Stimulated activated CD4-positive, alpha-beta T cell treated with anti-CD3 and anti-CD28 coated beads, Interleukin-1b, Interleukin-23, amount 100 ng/mL, for 1 hour (primary cell): ENCODE measurements around the gene CHD8.
"Not testable (repeated sequence)": the region's sequence is repeated elsewhere in the genome, so short reads cannot be mapped to it uniquely, and the experiment has no call there.

Experiments
- DNase-seq, 2 donors: peaks; one replicate each; pipeline ENCODE4 v3.0.0-alpha.2; 2020; ENCODE audit warnings: low read depth in 2 of 2

CHD8 gene, protein sequence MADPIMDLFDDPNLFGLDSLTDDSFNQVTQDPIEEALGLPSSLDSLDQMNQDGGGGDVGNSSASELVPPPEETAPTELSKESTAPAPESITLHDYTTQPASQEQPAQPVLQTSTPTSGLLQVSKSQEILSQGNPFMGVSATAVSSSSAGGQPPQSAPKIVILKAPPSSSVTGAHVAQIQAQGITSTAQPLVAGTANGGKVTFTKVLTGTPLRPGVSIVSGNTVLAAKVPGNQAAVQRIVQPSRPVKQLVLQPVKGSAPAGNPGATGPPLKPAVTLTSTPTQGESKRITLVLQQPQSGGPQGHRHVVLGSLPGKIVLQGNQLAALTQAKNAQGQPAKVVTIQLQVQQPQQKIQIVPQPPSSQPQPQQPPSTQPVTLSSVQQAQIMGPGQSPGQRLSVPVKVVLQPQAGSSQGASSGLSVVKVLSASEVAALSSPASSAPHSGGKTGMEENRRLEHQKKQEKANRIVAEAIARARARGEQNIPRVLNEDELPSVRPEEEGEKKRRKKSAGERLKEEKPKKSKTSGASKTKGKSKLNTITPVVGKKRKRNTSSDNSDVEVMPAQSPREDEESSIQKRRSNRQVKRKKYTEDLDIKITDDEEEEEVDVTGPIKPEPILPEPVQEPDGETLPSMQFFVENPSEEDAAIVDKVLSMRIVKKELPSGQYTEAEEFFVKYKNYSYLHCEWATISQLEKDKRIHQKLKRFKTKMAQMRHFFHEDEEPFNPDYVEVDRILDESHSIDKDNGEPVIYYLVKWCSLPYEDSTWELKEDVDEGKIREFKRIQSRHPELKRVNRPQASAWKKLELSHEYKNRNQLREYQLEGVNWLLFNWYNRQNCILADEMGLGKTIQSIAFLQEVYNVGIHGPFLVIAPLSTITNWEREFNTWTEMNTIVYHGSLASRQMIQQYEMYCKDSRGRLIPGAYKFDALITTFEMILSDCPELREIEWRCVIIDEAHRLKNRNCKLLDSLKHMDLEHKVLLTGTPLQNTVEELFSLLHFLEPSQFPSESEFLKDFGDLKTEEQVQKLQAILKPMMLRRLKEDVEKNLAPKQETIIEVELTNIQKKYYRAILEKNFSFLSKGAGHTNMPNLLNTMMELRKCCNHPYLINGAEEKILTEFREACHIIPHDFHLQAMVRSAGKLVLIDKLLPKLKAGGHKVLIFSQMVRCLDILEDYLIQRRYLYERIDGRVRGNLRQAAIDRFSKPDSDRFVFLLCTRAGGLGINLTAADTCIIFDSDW (N-terminal part only)

DNA sequence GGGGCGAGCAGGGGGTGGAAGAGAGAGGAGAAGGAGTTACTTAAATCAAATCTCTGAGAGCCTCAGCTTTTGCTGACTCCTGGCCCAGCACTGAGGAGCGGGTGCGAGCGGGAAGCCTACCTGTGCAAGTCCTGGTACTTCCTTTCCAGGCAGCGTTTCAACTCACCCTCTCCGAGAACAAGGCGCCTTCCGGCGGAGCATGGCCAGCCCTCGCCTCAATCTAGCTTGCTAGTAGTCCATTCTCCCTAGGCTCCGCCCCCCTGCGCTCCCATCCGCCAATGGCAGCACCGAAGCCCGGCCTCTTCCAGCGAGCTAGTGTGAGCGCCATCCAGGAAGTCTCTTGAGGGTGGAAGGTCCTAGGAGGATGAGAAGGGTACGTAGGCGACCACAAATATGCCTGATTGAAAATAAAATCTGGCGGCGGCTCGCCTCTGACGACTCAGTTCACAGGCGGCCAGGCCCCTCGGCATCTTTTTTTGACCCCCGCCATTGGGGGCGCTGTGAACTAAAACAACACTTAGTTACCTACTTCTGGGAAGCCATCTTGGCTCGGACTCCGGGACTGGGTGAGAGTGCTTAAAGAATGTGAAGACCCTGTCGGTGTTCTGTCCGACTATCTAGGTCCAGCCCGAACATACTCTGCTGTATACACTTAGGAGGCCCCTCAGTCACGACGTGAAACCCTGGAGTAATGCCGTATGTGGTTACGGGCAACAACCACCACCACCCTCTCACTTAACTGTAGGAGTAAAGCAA, at the start of gene CHD8:
TSS of gene CHD8 (minus strand) at position 212 of the 756 bp plus-strand sequence. CDS start 24,480 bp downstream, outside the sequence.
- DNase-seq = peak; percentile 94 to 99

- DNase-seq = no peak
These were observed 49.2 kb upstream of the CHD8 start for GRCh38 chr14:21505012-21505553.

- no peak for DNase-seq
These were observed 47.5 kb upstream of the CHD8 start for GRCh38 chr14:21503376-21503775.

DNA sequence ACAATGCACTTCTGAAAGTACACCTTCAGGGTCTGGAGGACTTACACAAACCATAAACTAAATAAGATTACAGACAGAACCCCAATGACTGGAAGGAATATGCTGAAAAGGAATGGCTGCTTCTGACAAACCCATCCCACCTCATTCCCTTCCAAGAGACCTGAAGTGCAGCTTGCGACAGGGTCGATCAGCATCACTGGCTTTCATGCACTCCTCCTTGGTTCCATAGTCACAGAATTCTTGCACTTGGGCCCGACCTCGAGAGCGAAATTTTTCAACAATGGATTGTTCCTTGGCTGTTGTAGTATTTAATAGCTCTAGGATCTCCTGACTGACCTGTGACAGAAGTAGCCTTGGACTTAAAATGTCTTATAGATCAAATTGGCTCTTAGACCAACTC, 45.6 kb upstream of the CHD8 start:
- no peak for DNase-seq

DNA sequence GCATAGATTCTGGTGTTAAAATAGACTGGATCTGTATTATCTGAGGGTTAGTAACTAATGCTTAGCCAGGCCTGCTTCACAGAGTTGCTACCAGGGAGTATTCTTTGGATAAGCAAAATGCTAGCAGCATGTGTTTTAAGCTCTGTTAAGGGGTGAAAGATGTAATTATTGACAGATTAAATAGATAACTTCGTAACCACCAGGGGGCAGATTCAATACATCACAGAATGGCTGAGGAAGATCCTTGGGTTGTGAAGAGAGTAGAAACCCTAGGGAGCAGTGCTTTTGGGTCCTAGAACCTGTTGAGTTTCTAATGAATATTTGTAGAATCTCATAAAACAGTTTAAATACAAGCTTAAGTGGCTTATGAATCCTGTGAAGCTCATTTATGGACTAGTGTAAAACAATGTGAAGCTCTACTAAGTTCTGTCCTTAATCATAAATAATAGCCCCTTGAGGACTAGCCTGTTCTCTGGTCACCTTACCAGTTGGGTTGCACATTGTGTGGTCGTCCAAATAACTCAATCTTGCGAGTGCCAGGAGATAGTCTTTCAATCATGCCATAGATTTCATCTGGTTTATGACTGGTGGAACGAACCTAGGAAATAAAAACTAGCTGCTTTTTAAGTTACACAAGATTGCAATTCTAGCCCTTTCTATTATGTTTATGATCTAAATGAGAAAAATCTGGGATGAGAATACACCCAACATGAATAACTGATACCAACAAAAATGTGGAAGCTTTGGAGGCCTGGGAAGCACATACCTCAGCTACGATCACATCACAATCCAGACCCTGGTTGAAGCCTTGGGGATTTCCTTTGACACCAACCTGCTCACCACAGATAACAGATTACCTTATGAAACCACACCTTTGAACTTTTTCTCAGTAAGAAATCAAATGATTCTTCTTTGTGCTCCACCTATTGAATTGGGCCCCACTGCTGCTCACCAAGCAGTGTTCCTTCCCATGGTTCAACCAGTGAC, 42.9 kb upstream of the CHD8 start:
- no peak for DNase-seq

DNA sequence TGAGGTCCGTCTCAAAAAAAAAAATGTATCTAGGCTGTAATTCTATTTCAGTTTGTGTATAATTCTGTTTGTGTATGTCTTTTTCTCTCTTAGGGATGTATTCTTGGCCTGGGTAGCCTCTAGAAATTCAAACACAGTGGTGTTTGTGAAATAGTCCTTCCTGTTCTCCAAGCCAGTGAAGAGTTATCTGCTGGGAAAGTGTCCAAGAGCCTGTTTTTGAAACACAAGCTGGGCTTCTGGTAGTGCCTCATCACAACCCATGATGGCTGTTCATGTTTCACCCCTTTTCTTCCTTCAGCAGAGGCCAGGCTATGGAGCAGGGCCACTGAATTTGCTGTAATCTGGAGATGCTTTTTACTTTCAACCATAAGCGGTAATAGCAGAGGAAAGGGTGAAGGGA, 40.5 kb upstream of the CHD8 start:
- DNase-seq = no peak

- DNase-seq = no peak
These were observed 39.2 kb upstream of the CHD8 start for GRCh38 chr14:21494902-21495762.

- DNase-seq = no peak
These were observed 30.7 kb upstream of the CHD8 start for GRCh38 chr14:21486640-21487087.

DNA sequence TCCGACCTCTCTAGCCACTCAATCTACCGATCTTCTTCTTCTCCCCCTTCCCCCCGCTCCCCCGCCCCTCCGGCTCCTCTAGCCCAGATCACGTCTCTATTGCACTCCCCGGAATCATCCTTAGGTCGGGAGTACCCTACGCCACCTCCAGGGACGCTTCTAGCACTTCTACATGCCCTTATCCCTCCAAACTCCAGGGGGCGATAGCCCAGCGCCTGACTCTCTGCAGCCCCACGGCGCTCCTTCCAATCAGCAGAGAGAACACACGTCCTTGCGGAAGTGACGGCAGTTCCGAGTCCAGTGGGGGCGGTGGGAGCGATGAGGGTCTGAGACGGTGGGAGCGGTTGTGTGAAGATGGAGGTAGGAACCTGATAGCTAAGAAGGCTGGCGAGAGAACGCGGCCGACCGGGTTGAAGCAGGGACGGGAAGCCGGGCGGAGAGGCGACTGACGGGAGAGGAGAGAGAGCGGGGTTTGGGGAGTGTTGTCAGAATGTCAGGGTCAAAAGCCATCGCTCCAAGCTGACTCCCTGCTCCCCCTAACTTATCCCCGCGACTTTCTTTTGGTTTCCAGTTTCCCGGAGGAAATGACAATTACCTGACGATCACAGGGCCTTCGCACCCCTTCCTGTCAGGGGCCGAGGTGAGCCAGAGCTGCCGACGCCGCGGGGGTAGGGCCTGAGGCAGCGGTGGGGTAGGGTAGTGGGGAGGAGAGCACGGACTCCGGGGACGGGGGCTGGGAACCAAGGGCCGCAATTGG, 21.2 kb upstream of the CHD8 start, which contains the start of the genes RAB2B and TOX4:
TSS of gene RAB2B (minus strand) at position 35 of the 757 bp plus-strand sequence. CDS start 87 bp downstream, outside the sequence.
TSS of gene TOX4 (plus strand) at position 271 of the 757 bp plus-strand sequence. CDS start at position 355, 84 bp downstream.
- DNase-seq = peak; percentile 80 to 90

GRCh38 chr14:21476523-21476924, 20.6 kb upstream of the CHD8 start:
- peak; percentile 48 to 75 for DNase-seq

DNA sequence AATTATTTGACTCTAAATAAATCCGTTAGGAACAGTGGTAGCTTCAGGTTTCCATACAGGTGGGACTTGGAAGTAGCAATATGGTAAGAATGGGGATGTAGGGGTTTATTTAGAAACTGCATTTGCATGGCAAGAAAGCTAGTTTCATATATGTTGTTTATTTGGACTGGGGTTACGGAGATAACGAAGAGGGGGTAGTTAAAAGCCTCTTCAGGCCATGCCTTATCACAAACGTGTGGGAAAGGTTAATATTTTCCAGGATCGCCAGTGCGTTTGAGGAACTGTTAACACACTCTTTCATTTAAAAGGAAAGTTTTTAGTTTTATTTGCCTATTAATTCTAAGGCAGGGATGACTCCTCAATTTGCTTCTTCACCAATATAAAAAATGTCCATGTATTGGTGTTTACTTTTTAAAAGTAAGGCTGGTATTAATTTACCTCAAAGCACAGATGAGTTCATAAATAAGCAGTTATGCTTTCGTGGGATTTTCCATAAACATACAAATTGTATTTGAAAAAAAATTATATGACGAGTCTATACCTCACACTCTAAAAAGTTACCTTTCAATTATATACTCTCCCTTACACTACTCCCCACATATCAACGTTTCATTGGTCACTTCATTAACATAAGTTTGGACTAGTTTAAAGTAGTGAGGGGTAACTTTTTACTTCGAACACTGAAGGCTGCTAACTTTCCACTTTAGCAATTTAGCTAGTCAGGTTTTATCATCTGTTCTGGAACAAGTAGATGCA, 20.0 kb upstream of the CHD8 start:
- no peak for DNase-seq

- DNase-seq = no peak
These were observed 11.7 kb upstream of the CHD8 start for GRCh38 chr14:21467616-21468015.

GRCh38 chr14:21455592-21455911, 371 bp downstream of the CHD8 start:
- no peak for DNase-seq

GRCh38 chr14:21454843-21455544, 929 bp downstream of the CHD8 start:
- no peak for DNase-seq

DNA sequence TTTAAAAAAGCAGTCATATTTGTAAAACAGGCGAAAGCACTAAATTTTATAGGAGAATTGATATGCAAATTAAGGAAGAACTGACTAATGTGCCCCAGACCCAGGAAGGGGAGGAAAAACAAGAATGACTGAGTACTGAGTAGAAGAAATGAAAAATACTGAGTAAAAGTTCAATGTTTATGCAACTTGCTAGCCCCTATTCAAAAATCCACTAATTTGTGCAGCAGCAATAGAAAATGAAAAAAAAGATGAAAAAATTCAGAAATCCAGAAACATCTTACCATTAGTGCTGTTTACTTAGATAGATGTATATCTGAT, 6.1 kb downstream of the CHD8 start:
- no peak for DNase-seq

DNA sequence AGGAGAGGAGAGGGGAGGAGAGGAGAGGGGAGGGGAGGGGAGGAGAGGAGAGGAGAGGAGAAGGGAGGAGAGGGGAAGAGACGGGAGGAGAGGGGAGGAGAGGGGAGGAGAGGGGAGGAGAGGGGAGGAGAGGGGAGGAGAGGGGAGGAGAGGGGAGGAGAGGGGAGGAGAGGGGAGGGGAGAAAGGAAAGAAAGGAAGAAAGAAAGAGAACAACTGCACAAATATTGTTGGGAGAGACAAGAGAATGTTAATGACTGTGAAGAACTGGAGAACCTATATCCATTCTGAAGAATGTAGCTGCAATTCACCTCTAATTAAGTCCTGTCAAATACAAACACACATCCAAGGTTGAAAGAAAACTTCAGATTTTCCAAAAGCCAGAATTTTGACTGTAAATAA, 13.3 kb downstream of the CHD8 start:
- DNase-seq = not testable (repeated sequence)

GRCh38 chr14:21440859-21441258, 15.1 kb downstream of the CHD8 start:
- DNase-seq = no peak
